HG03045 (cell line): ENCODE data around the gene ADAMTS2.

Experiments used
- ATAC-seq: cut with Tn5 transposase; IDR thresholded peaks from one replicate; pipeline ENCODE4 v1.9.1; 2021; ENCODE audit warnings: mild to moderate bottlenecking, moderate library complexity; ENCODE audit not compliant: unreplicated experiment

Gene ADAMTS2

DNA sequence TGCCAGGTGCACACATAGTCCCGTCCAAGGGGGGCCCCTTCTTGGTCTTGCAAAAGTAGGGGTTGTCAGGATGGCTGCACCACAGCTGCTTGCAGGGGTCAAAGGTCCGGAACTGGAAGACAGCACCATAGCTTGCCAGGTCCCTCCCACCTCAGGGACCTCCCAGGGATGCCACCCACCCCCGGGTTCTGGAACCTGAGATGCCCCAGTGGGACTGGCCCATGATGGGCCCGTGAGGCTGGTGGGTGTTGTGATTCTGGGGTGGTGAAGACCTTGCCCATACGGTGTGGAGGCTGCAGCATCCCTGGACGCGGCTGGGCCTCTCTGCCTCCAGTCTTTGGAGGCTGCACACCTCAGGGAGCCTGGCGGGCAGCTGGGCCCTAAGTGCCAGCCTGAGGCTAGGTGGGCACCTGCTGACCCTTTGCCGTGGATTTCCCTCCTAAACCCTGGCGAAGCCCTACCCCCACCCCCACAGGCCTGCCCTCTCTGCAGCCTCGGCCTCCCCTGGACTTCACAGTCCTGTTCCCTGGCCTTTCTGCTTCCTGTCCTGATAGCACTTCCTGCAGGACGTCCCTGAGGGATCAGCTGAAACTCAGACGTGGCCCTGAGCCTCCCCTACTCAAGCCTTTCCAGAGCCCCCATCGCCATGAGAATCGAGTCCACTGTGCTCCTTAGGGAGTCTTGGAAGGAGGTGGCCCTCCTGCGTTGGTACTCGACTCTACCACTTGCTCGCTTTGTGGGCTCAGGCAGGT lies 192.9 kb downstream of the ADAMTS2 start:
- ATAC-seq, result no peak

DNA sequence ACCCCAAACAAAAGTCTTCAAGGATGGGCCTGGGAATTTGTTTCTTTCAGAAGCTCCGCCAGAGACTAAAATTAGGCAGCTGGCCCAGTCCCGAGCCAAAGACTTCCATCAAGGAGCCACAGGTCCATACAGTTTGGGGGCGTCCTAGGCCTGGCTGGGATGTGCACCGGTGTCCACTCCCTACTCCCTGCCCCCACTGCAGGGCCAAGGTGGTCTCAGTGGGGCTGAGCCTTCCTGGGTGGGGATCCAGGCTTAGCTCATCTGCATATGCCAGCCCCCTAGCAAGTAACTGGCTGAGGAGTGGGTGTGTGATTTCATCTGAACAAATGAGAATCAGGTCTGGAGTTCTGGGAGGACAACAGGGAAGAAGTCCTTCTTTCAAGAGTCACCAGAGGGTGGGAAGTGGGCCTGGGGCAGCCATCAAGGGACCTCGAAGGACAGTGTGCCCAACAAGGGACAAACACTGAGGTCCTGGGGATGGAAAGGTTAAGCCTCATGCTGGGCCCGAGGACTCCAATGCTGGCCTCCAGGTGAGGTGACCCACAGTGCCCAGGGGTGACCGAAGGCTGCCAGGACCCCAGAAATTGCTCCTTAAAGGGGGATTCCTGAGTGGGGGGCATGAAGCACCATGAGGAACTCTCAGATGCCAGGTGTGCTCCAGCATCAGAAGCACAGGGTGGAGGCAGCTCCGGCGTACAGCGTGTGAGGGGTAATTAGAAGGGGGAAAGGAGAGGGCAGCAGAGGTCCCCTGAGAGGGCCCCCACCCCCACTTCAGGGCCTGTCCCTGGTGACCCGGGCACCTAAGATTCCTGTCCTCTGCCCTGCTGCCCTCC lies 193.8 kb downstream of the ADAMTS2 start:
- no peak for ATAC-seq

DNA sequence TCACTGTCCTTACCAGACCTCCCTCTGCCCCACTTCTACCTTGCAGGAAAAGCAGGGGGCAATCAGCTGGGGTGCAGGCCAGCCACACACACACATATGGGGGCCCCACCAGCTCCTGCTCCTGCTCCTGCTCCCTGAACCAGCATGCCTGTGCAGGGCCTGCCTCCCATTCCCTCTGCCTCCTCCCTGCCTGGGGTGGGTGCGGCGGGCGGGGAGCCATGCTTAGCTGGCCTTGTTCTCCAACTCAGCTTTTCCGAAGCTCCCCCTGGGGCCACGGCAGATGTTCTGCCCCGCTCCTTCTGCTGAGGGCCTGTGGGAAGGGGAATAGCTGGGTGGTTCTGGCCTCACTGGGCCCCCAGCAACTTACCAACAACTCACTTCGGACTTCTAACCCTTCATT lies 195.2 kb downstream of the ADAMTS2 start:
- no peak for ATAC-seq

DNA sequence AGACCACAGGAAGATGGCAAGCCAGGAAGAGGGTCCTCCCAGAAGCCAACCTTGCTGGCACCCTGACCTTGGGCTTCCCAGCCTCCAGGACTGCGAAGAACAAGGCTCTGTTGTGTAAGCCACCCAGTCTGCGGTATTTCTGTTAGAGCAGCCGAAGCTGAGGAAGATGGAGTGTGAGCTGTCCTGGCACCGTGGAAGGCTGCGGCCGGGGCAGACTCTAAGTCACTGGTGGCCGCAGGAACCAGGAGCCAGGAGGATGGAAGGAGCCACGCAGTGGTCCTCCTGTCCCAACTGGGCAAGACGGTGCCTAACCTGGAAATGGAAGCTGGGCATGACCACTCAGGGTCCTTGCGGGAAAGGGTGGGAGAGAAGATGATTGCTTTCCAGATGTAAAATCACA lies 196.0 kb downstream of the ADAMTS2 start:
- ATAC-seq, result no peak

DNA sequence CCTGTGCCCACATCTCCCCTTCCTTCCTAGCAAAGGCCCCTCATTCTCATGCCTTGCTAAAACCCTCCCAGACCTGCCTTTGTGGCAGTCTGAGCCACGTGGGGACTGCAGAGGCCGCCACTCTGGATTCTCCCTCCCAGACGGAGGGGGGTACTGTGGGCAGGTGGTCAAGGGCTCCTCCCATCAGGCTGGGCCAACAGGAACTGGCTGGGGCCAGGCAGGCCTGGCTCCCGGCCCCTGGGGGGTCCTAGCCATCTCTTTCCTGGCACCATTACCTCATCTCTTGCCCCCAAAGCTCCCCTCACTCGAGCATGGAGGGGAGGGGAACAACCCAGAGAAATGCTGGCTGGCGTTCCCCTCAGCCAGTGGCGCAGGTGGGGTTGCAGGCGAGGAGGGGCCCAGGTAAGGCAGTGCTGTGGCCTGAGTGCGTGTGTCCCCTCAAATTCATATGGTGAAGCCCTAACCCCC lies 196.5 kb downstream of the ADAMTS2 start:
- ATAC-seq, result no peak

DNA sequence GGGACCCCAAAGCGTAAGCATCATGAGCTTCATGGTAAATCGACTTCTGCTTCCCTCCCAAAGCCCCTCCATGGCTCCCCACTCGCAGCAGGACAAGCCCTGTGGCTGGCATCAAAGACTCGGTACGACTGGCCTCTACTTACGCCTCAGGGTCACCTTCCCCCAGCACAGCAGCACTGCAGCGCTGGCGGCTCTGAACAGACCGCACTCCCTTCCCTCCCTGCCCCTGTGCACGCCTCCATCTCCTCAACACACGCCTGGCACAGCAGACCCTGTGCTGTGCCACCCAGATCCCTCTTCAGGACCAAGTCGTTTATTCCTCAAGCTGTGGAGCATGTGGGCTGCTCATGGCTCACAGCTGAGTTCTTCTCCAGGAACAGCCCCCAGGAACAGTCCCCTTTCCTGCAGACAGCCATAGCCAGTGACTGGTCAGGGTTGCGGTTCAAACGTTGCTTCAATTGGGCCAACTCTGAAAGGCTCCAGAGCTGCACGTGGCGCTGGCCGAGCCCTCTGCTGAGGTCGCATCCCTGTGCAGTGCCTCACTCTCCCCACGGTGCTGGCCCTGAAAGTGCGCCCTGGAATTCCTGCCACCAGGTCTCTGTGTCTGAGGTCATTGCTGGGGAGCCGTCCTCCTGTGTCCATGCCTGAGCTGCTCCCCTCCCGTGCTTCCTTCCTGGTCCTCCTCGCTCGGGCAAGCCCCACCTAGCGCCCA lies 197.1 kb downstream of the ADAMTS2 start:
- no peak for ATAC-seq

DNA sequence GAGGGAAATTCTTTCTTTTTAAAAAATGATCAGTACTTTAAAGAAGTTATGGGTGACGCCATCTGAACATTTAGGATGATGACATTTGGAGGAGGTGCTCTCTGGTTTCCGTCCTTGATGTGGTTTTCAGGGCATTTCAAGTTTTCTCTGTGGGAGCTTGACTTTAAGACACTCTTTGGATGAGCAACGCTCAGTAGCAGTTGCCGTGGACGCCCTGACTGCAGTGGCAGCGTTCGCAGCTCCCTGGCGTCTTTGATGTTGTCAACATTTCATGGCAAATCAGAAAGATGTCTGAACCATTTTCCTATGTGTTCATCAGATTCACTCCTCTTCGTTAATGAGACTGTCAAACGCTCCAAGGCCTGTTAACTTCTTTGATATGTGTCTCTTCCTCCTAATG lies 199.0 kb downstream of the ADAMTS2 start:
- ATAC-seq, result no peak

DNA sequence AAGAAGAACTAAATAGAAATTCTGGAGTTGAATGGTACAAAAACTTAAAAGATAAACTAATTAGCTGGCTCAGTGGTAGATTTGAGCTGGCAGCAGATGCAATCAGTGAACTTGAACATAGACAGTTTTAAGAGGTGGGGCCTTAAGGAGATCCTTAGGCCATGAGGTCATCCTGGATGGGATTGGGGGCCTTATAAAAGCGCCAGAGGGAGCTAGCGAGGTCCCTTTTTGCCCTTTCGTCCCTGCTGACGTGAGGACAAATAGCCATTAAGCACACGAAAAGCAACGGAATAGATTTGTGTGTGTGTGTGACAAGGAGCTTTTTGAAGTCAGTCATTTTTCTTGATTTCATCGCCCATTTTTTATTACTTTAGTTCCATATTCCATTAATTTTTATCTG lies 201.8 kb downstream of the ADAMTS2 start:
- ATAC-seq, result no peak

DNA sequence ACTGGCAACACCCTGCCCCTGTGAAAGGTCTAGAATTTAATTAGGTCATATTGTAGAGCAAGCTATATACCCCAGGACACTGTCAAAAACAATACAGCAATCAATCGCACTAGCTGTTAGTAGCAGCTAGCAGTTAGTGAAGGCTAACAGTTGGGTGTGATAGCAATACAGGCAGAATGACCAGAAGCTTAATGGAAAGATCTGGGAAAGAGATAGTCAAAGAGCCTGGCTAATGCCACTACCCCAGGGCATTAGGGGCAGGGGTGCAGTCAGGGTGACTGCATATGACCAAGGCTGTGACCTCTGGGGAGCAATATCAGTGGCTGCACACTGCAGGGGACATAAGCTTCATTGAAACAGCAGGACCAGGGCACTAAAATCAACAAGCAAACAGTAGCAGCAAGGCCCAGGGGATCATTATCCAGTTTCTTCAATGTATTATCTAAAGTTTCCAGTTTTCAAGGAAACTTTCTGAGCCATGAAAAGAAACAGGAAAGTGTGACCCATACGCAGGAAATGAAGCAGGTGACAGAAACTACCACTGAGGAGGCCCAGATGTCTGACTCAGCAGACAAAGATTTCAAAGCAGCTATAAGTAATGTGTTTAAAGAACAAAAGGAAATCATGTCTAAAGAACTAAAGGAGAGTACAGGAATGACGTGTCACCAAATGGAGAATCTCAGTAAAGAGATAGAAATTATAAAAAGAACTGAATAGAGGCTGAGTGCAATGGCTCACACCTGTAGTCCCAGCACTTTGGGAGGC lies 202.6 kb downstream of the ADAMTS2 start:
- no peak for ATAC-seq

DNA sequence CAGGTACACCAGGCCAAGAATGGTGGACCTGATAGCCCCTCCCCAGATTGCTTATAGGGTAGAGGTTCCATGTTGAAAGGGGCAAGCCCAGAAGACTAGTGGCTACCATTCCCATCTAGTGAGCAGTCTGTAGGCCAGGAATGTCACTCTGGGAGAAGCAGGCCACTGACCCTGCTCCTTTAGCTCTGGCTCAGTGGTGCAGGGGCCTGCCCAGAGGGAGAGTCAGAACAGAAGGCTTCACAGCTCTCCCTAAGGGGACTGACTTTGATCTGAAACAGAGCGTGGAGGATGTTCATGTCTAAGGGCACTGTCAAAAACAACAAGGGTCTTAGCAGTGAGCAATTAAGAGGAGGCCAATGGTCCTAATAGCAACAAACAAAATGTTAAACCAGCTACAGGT lies 203.4 kb downstream of the ADAMTS2 start:
- ATAC-seq, result no peak

DNA sequence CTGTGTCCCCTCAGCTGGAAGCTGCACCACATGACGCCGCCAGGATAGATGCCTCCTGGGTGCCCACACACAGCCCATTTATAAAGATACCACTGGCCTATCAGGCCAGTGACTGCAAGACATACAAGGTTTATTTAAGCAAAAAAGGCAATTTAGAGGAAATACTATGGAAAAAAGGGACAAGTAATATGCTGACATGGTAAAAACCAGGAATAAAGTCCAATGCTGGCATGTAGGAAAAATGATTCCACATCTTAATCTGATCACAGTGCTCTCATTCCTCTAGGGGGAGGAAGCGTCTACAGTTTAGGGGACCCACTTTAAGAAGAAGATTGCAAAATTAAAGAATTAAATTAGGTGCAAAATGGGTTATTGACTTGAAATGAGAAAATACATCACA lies 205.0 kb downstream of the ADAMTS2 start:
- ATAC-seq, result no peak

DNA sequence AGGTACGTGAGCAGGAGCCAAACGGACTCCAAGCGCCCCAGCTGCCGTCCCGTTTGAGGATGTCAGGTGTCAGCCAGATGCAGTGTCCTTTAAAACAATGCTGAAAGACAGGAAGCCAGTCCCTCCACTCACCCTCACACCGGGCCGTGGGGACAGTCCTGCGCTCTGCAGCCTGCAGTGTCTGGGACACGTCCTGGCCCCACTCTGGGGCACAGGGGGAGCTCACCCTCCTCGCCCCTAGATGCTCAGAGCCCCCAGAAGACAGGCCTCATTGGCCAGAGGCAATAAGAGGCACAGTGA lies 205.4 kb downstream of the ADAMTS2 start:
- no peak for ATAC-seq

DNA sequence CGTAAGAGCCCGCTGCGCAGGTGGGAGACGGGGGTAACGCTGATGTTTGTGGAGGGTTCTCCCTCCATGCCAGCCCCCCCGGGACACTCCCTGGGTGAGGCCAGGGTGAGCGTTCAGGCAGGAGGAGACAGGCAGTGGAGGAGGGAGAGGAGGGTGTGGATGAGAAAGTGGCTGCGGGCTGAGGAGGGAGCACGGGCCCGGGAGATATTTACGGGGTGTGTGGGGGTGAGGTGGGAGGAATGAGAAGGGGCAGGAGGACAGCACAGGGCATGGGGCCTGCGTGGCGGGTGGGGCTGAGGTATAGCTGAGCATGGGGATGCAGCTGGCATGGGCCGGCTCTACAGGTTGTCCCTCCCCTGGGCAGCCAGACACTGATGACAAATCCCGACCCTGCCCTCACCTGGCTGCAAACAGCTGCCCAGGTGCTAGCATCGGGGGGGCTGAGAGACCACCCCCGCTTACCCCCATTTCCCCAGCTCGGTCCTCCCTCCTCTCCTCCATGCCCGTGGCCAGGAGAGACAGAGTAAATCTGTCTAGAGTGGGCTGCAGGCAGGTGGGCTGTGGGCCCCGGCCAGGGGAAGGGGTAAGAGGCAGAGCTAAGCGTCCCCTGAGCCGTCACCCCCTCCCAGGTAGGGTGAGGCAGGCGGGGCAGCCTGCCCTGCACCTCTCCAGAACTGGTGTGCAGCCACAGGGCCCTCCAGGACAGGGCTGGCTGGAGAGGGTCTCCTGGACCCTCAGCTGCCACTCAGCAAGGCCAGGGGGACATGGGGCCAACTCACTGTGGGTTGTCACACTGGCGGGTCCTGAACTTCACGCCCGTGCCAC lies 205.9 kb downstream of the ADAMTS2 start:
- ATAC-seq, result no peak

DNA sequence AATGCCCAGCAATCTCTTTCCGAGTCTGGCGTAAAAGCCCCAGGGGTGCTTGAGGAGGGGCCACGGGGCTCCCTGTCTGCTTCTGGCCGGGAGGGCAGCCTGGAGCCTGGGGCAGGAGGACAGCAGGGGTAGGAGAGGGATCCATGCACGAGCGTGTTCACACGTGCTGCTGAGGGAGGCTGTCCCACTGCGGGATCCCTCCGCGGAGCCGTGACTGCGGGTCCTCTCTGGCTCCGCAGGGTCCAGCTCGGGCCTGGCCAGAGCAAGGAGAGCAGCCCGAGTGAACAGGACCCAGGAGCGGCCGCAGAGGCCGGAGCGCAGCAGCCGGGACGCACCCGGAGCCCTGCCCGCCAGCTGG lies 206.7 kb downstream of the ADAMTS2 start:
- ATAC-seq, result no peak

DNA sequence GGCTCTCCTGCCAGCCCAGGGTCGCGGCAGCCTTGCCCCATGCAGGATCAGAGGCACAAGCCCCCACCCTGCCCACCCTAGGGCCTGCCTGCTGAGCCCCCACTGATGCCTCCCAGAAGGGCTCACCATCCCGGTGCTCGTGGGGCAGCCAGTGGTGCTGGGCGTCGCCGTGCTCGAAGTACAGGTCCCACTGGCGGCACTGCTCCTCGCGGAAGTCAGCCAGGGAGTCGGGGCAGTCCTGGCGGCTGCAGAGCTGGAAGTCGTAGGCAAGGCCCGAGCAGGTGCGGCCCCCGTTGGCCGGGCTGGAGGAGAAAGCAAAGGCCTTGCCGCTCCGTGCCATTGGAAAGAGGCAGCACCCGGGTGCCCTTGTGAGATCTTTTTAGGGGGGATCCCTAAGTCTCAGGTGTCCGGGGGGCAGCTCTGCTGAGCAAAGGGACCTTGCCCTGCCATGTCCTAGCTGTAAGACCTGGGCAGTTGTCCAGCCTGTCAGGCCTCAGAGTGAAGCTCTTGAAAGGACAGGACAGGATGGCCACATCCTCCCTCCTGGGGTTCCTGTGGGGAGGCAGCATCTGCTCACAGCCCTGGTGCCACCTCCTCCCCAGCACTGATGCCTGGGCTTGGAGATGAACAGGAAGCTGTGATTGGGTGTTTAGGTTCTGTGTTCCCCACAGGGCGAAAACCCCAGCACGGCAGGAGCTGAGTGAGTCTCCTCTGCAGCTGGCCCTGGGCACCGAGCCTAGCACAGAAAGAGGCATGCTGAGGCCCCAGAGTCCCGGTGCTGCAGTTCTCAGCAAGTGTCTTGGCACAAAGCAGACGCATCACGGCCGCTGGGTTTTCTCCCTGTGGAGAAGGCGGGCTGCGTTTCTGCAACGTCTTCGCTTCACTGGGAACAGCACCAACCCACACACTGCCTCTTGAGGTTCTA lies 207.4 kb downstream of the ADAMTS2 start:
- no peak for ATAC-seq

DNA sequence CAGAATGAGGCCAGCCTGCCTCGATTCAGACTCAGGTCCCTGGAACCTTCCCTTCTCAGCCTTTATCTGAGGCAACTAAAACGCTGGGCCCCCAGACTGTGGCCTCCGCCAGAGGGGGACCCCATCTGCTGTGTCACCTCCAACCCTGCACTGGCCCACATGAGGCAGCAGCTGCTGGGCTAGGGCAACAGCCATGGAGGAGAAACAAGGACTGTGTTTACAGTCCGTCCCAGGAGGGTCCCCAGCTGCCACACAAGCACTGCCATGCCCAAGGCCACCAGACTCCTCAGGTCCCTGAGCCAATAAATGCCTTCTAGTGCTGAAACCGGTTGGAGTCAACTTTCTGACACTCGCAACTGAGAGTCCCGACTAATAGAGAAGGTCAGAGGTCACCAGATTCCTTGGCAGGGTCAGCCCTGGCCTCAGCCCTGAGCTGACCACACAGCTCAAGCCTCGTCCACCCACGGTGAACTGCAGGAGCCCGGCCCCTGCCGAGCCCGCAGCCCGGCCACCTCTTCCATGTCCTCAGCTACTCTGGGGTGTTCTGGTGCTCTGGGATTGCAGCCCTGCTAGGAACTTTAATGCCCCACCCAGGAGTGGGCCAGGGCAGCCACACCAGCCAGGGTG lies 208.1 kb downstream of the ADAMTS2 start:
- ATAC-seq, result no peak

DNA sequence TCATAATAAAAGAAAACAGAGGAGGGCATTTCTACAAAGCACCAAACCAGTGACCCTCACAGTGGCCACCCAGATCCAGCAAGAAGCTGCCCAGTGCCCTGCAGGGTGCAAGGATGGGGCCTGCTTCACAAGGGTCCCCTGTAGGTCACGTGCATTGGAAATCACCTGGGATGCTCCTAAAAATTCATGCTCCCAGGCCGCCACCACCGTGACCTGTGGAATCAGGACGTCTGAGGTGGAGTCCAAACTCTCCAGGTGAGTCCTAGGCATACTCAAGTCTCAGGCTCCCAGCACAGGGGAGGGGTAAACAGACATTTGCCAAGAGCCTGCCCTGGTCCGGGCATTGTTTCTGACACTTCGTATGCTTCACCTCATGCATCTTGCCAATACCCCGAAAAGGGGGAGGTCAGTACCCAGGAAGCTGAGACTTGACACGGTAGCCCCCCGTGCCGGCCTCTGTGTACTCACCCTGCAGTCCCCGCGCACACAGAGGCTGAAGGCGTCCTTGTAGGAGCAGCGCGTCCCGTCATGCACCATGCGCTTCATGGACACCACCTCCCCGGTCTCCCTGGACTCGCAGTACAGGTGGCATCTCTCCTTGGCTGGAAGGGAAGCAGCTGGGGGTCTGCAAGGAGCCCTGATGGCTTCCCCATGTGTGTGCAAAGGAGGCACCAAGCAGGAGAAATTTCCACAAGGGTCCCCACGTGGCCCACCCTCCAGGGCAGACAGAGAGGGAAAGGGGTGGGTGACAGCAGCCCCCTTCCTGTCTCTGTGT lies 209.6 kb downstream of the ADAMTS2 start:
- no peak for ATAC-seq

DNA sequence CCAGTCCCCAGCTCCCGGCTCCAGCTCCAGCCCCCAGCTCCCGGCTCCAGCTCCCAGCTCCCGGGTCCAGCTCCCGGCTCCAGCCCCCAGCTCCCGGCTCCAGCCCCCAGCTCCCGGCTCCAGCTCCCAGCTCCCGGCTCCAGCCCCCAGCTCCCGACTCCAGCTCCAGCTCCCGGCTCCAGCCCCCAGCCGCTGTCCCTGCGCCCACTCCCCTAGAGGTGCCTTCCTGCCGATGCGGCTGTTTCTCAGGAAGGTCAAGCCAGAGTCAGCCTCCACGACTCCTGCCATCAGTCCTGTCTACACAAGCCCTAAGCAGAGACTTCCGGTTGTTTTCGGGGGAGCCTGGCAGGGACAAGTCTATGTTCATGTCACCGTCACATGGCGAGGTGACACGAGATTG lies 210.3 kb downstream of the ADAMTS2 start:
- no peak for ATAC-seq
